Stromal cell of bone marrow (primary cell): ENCODE data around the gene TOR2A.

Experiments used
- DNase-seq: peaks from one replicate; pipeline ENCODE4 v3.0.0-alpha.2; 2012; ENCODE audit warnings: low read depth

Gene TOR2A

DNA sequence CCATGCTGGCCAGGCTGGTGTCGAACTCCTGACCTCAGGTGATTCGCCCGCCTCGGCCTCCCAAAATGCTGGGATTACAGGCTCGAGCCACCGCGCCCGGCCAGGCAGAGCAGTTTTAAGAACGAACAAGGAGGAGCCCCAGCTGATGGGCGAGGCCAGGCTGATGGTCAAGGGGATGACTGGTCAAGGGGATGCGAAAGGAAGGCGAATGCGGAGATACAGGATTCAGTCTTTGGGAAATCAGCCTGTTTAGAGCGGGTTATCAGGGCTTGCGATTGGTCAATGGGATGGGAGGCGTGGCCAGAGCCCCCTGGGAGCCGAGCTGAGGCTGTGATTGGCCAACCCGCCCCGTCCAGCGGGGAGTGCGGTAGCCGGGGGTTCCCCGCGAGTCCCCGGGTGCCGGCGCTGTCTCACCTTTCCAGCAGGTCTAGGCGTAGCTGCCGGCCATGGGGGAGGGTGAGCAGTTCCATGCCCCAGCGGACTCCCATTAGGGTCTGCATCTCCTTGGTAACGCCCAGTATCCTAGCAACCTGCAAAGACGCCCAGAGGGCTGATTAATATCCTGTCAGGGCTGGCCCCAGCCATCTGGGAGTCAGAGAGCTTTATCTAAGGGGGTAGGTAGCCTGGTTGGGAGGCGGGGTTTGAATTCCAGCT lies 7.5 kb upstream of the TOR2A start:
- peak; percentile 50 for DNase-seq

- DNase-seq = no peak
These were observed 6.8 kb upstream of the TOR2A start for GRCh38 chr9:127741831-127742434.

- DNase-seq = no peak
These were observed 4.7 kb upstream of the TOR2A start for GRCh38 chr9:127739614-127740330.

- DNase-seq = no peak
These were observed 3.6 kb upstream of the TOR2A start for GRCh38 chr9:127738666-127739065.

DNA sequence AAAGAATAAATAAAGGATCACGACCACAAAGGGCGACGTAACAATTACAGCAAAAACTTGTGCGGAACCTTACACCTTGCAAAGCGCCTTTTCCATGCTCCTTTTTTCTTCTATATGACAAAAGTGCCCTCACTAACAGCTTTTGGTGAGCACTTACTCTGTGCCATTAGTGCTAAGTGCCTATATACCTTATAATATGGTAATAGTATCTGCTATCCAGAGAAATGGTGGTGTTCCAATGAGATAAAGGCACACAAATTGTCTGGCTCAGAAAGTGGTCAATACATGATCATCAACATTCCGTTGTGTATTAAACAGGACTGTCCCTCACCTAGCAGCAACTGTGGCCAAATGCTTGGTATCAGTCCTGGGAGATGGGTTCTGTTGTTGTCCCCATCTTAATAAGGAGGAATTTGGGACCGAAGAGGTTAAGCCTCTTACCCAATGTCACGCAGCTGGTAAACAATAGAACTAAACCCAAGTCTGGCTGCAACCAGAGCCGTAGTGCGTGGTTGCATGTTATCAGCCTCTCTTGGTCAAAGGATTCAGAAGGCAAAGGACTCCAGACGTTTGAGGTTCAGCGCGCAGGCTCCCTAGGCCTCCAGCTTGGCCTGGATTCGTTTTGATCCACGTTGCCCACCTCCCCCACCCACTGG lies 564 bp upstream of the TOR2A start:
- no peak for DNase-seq

GRCh38 chr9:127734247-127734746 lies 797 bp downstream of the TOR2A start:
- DNase-seq = no peak

GRCh38 chr9:127733614-127734013 lies 1.5 kb downstream of the TOR2A start:
- DNase-seq = no peak

- DNase-seq = no peak
These were observed 2.6 kb downstream of the TOR2A start for GRCh38 chr9:127732444-127732843.

DNA sequence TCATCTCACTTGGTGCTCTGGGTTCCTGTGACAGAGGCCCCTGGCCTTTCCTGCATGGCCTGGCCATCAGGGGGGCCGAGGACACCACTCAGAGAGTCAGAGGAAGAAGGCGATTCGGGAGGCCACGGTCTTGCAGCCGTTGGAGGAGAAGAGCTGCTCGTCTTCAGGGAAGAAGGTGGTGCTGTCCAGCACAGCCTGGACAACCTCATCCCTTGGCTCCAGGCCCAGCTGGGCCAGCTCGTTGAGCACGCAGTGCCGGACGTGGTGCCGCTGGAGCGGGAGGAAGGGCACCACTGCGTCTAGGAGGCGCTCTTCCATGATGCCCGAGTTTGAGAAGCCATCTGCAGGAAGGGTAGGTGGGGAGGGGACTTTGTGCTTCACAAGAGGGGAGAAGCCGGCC lies 3.2 kb downstream of the TOR2A start:
- no peak for DNase-seq

DNA sequence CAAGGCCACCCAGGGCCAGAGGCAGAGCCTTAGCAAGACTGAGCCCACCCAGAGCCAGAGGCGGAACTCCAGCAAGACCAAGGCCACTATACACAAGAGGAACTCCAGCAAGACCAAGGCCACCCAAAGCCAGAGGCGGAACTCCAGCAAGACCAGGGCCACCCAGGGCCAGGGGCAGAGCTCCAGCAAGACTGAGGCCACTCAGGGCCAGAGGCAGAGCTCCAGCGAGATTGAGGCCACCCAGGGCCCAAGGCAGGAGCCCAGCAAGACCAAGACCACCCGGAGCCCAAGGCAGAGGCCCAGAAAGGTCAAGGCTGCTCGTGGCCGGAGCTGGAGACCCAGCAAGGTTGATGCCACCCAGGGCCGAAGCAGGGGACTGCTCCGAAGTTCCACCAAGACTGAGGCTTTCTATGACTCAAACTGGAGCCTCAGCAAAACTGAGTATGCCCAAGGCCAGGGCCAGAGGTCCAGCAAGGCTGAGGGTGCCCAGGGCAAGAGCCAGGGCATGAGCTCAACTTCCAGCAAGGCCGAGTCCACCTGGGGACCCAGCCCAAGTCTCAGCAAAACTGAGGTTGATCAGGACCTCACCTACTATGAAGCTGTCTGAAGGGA lies 4.2 kb downstream of the TOR2A start:
- no peak for DNase-seq

DNA sequence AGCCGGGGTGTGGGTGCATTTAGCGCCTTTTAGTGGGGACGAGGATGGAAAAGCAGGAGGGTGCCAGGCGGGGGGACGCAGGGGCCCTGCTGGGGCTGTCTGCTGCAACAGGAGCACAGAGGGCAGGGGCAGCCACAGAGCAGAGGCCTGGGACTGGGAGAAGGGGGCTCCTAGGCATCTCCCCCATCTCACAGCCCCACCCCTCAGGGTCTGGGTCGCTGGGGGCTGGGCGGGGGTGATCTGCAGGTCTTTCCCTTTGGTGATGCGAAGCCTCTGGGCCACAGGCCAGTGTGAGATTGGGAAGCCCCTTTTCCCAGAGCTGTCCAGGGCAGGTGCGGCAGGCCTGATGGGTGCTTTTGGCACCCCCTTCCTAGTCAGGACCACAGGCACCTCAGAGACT lies 4.8 kb downstream of the TOR2A start:
- DNase-seq = no peak

GRCh38 chr9:127729522-127730256 lies 5.4 kb downstream of the TOR2A start:
- no peak for DNase-seq

GRCh38 chr9:127728808-127729207 lies 6.3 kb downstream of the TOR2A start:
- DNase-seq = no peak

DNA sequence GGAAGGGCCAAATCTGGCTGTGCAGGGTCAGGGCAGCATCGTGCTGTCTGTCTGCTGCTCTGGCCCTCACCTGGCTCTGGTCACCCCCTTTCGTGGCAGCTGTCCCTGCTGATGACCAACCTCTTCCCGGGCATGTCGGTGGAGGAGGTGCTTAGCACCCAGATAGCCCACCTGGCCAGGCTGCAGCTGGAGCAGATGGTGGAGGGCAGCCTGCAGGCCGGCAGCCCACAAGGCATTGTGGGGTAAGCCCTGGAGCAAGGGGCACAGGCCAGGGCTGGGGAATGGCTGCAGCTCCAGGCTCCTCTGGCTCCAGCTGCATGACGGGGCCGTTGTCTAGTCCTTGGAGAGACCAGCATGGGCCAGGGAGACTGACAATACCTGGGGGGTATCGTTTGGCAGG lies 8.2 kb downstream of the TOR2A start:
- DNase-seq = no peak

GRCh38 chr9:127724012-127724411 lies 11.1 kb downstream of the TOR2A start:
- DNase-seq = no peak

DNA sequence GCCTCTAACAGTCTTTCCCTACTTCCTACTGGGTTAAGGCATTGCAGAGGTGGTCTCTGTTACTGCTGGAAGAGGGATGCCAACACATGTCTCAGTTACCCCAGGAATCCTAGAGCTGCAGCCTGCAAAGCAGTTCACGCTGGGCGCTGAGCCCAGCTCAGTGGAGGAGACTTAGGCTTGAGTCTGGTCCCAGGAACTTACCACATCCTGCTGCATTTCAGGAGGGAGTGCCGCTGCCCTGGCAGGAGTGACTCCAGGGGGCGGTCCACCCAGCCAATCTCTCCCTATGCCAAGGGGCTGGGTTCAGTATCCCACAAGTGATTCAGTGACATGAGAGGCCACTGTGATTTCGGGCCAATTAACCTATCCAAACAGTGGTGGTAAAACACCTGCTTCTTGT lies 11.7 kb downstream of the TOR2A start:
- peak; percentile 65 for DNase-seq

DNA sequence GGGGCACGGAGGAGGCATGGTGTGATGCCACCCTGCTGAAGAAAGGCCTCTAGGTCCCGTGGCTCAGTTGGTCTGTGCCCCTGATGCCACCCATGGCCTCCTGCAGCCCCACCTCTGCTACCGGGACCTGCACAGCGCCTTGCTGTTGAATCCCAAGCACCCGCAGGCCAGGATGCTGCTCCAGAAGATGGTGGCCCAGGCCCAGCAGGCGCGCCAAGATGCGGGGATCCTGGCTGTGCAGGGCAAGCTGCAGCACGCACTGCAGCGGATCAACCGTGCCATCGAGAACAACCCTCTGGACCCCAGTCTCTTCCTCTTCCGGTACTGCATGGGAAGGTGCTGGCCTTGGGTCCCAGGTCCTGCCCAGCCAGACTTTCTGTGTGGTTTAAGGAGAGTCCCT lies 12.1 kb downstream of the TOR2A start:
- DNase-seq = no peak

GRCh38 chr9:127722055-127722745 lies 12.9 kb downstream of the TOR2A start:
- no peak for DNase-seq

- DNase-seq = no peak
These were observed 13.7 kb downstream of the TOR2A start for GRCh38 chr9:127721391-127721821.

GRCh38 chr9:127720865-127721227 lies 14.2 kb downstream of the TOR2A start:
- DNase-seq = no peak
